Testis (tissue), 2 donors: Measurements from ENCODE around the gene CCDC82.

Experiments
- CTCF ChIP-seq, 3 experiments: fragments of 450-650 bp in 2 of 3; fragments of 200-600 bp in 1 of 3; sonication (generic) in 1 of 3; IDR thresholded peaks; one replicate each; pipeline ENCODE4 v1.5.1; 2016 to 2019; ENCODE audit warnings: antibody characterized with exemption in 3 of 3, mild to moderate bottlenecking in 2 of 3, moderate library complexity in 1 of 3
- POLR2A ChIP-seq: fragments of 450-650 bp; IDR thresholded peaks from one replicate; pipeline ENCODE4 v1.6.1; 2017; ENCODE audit warnings: antibody characterized with exemption, mild to moderate bottlenecking, moderate library complexity

- TF ChIP-seq CTCF (IDR thresholded peaks at IDR 0.05) = no peak
- no peak for TF ChIP-seq POLR2A
Measured at GRCh38 chr11:96318399-96318798, 71.3 kb downstream of the CCDC82 start.
